ENCODE measurements around the gene HTT.

Gene HTT

DNA sequence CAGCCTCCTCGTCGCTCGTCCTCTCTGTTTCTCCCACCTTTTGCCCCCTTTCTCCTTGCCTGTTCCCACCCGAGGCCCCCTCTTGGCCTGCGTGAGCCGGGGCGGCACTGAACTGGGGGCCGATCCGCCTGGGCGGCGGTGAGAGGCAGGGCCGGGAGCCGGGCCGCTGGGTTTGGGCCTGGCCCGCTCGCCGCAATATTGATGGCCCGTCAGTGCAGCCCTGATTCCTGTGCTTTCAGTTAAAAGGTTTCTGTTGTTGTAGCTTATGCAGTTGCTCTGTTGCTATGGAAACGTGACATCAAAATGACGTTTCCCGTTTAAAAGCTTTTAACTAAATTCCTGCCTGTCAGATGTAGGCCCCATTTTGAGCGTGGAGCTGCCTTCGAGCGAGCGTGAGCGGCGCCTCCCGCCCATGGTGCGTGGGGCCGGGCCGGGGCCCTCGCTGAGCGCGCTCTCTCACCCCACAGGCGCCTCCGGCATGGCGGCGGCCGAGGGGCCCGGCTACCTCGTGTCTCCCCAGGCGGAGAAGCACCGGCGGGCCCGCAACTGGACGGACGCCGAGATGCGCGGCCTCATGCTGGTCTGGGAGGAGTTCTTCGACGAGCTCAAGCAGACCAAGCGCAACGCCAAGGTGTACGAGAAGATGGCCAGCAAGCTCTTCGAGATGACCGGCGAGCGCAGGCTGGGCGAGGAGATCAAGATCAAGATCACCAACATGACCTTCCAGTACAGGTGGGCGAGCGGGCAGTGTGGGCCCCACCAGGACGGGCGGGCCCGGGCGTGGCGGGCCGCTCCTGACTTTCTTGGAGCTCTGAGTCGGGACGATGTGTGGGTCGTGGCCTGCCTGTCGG lies 174.6 kb downstream of the HTT start, which contains the start of gene MSANTD1:
Gene MSANTD1, plus strand, starts transcription at position 349 of the 851 bp plus-strand sequence. Its CDS starts 64 bp downstream, at position 413.
- DNase-seq (ENCODE audit: low read depth in 2 of 2): no peak

DNA sequence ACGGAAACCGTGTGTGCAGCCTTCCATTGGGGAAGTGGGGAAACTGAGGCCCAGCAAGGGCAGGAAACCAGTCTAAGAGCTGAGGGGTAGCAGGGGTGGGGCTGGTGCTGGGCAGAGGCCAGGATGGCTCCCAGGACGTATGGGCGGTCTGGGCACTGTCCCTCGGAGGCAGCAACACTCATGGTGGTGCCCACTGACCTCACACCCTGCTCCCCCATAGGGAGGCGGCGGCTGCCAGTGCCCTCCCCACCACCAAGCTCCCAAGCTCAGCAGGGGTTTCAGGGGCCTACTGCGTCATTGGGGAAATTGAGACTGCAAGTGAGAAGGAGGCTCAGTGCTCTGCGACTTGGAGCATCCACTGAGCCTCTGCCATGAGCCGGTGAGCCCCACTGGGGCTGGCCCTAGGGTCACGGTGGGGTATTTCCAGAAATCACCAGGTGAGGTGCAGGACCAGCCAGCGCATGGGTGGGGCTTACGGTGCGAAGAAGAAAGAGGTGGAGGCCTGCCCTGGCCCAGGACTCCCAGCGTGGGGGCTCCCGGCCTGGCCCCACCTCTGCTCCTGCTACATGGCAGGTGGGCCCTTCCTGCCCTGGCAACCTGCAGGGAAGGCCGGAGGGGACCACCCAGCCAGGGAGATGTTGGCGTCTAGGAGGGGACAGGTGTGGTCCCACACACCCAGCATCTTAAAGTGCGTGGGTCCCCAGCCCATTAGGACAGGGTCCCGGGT lies 175.4 kb downstream of the HTT start:
- DNase-seq (ENCODE audit: low read depth in 2 of 2): no peak

DNA sequence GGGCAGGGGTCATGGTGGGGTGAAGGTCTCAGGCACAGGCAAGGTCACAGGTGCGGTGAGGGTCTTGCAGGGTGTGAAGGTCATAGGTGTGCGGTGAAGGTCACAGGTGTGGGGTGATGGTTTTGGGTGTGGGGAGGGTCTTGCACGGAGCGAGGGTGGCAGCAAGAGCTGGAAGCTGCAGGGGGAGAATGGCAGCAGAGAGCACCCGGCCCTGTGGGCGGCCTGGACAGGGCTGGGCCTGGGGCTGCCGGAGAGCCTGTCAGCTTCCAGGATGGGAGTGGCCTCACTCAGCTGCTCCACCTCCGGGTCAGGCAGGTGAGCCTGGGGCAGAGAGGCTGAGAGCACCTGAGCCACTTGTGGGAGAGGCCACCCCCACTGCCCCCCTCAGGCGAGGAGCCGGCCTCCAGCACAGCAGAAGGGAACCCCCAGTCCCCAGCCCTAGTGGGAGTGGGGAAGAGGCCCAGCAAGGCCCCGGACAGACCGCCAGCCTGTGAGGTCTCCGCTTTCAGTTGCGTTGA lies 176.0 kb downstream of the HTT start:
- no peak for DNase-seq (ENCODE audit: low read depth in 2 of 2)

DNA sequence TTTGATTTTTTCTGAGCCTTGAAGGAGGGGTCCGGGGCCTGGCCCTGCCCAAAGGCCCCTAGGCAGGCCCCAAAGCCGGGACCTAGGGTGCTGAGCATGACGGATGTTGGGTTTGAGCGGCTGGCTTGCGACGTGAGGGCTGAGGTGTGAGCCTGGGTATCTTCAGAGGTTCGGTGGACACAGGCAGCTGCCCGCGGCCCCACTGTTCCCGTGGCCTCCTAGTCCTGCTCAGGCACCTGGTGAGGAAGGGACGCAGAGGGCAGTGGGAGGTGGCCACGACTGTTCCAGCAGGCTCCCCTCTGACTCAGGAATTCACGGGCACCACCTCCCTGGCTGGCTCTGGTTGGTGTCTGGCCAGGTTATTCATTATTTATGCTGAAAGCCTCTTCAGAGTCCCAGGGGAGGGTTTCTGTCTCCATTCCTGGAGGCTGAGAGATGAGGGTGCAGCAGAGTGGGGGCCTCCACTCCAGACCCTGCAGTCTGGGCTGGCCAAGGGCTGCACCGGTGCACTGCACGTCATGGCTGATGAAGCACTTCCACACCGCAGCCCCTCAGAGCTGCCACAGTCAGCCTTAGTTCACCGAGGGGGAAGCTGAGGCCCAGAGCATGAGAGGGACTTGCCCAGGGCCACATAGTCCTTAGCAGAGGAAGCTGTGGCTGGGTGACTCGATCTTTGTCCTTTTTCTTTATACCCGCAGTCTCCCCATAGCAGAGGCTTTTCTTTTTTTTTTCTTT lies 176.6 kb downstream of the HTT start:
- no peak for DNase-seq (ENCODE audit: low read depth in 2 of 2)

DNA sequence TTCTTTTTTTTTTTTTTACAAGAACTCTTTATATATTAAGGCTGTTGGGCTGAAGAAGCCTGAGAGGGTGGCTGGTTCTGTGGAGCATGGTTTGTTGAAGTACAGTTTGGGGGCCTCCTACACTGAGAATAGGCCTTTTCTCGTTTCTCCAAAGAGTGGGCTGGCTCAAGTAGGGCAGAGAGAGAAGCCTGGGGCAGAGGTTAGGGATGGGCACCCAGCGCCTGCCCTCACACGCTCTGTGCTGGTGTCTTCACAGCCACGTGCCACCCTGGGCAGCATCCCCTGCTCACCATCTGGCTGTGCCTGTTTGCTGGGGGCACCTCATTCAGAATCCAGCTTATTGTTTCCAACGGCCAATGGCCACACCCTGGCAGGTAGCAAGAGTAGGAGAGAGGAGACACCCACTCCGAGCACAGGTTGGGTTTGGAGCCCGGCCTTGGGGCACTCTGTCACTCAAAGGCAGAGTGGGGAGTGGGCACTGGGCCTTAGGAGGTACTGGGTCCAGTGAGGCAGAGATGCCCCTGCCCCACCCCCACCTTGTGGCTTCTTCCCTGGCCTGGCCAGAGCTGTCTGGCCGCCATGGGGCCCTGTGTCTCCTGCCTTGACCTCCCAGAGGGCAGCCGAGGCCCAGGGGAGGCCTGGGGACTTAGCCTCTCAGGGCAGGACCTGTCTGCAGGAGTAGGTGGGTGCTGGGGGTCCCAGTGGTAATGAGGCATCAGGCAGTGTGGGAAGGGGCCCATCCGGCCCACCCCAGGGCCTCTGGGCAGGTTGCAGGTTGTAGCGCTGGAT lies 177.4 kb downstream of the HTT start:
- DNase-seq (ENCODE audit: low read depth in 2 of 2): no peak

DNA sequence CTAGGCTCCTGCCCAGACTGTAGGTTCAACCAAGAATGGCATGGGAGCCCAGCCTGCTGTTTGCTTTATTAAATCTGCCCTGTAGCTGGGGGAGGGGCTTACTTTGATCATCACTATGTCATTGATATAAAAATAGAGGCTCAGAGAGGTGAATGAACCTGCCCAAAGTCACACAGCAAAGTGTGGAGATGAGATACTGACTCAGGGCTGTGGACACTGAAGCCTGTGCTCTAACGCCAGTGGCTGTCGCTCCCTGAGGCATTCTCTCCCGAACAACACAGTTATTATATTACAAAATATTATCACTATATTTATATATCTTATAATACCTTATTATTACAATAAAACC lies 178.0 kb downstream of the HTT start:
- DNase-seq (ENCODE audit: low read depth in 2 of 2): no peak

DNA sequence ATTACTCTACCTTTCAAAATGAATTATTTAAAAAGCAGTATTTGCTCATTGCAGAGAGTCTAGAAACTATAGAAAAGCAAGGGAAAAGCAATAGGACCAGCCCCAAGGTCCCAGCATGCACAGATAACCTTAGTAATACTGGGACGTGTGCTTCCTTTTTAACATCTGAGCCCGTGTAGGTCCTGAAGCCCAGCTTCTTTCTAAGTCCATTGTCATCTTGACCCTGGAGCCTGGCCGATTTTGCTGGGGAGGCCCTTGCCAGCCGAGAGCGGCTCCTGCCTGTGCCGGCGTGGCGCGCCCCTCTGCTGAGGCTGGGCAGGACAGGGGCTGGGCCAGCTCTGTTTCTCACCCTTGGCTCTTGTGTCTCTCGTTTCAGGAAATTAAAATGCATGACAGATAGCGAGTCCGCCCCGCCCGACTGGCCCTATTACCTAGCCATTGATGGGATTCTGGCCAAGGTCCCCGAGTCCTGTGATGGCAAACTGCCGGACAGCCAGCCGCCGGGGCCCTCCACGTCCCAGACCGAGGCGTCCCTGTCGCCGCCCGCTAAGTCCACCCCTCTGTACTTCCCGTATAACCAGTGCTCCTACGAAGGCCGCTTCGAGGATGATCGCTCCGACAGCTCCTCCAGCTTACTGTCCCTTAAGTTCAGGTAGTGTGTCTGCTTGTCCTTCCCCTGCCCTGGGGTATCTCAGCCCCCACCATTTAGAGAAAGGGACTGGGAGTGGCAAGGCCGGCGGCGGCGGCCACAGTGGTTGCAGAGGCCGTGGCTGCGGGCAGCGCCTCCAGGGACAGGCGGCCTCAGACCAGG lies 178.6 kb downstream of the HTT start:
- no peak for DNase-seq (ENCODE audit: low read depth in 2 of 2)

DNA sequence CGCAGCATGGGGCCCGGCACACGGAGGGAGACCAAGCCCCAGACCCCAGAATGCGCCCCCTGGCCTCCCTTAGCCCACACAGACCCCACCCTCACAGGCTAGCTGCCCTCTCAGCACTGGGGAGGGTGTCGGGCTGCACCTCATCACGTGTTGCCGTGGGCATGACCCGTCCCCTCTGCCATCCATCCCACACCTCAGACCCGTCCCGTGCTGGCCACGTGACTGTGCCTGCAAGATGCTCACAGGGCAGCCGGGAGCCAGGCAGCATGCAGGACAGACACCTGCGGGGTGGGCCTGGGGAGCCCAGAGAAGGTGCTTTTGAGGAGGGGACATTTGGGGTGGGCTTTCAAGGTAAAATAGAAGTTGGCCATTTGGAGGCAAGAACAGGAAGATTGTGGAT lies 179.3 kb downstream of the HTT start:
- DNase-seq (ENCODE audit: low read depth in 2 of 2): no peak

DNA sequence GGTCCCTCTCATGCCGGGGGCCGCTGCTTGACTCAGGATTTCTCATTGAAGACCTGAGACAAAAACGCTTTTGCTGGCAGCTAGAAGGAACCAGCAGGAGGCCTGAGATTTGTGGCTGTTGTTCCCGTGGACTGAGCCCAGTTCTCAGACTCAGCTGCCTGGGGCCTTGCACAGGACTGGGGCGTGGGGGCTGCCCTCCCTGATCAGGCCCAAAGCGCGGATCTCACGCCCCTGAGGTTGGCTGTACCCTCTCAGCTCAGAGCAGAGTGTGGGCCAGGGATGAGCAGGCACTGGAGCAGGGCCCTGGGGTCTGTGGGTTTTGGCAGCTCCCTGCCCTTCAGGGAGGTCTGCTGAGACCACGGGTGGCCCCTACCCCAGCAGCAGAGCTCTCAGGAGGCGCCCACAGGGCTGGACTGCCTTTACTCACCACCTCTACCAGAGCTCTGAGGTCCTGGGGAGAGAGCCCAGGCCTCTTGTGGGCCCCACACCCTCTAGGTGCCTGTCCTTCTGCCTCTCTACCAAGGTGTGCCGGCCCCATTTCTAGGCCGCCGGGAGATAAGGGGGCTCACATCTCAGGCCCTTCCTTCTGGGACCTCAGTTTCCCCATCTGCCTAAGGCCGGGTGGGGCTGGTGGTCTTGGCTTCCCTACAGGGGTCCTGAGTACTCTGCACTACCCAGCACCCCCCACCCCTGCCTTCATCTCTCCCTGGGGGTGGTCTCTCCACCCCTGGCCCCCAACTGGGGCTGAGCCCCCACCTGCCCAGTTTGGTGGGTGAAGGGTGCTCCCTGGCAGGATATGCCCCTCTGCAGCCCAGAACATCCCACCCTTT lies 180.0 kb downstream of the HTT start:
- no peak for DNase-seq (ENCODE audit: low read depth in 2 of 2)

DNA sequence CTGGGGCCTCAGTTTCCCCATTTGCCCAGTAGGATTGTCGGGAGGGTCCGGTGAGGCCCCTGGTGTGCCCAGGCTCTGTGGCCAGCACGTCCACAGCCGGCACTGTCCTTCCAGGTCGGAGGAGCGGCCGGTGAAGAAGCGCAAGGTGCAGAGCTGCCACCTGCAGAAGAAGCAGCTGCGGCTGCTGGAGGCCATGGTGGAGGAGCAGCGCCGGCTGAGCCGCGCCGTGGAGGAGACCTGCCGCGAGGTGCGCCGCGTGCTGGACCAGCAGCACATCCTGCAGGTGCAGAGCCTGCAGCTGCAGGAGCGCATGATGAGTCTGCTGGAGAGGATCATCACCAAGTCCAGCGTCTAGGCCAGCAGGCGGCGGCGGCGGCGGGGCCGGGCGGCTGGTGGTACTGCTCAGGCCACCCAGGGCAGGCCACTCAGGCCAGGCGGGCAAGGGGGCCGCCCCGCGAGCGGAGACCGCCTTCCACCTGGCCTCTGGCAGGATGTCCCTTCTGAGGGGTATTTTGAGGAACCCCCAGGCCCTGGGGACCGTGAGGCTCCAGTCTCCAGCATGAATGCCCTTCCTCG lies 181.2 kb downstream of the HTT start:
- no peak for DNase-seq (ENCODE audit: low read depth in 2 of 2)

DNA sequence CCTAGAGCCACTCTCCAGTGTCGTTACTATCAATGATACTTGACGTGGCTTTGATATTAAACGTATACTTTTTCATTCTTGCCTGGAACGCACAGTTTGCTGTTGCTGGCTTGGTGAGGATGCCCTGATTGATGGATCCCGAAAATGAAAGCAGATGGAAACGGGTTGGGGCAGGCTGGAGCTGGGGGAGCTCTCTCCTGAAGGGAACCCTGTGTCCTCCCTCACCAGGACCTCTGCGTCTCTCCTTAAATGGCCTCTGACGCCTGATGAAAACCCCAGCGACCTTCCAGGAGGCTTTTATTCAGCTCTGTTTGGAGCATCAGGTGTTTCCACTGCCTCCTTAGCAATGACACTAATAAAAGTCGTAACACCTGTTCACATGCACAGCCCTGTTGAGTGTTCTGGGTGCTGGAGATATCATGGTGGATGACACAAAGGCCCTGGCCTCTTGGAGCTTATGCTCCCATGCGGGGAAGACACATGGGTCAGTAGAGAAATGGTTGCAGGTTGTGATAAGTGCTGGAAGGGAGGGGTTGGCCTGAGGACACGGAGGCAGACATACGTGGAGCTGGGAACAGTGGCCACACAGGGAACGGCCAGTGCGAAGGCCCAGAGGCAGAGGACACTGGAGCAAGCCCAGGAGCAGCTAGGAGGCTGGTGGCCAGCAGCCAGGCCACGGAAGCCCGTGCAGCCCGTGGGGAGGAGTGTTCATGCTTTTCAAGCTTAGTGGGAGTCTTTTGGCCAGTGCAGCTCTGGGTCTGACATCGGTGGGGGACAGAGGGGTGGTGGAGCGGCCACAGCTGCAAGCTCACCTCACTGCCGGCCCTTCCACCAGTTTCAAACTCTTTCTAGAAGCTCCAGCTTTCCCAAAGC lies 182.0 kb downstream of the HTT start:
- DNase-seq (ENCODE audit: low read depth in 2 of 2): no peak

DNA sequence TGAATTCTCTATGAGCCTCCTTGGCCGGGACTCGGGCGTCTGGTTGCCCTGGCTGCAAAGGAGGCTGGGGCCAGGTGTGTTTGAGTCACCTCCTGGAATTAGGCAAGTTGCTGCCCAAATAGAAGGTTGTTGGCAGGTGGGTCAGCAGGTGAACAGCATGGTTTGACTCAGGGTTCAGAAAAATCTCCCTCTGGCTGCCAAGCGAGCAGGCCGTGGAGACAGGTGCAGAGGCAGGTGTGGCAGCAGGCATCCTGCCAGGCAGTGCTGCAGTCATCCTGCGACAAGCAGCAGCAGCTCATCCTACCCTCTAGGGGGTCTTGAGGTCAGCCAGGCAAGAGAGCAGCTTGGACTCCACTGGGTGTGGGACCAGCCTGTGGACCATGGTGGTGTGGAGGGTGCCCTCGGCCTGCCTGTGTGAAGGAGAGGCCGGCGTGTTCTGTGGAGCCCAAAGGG lies 182.6 kb downstream of the HTT start:
- no peak for DNase-seq (ENCODE audit: low read depth in 2 of 2)

DNA sequence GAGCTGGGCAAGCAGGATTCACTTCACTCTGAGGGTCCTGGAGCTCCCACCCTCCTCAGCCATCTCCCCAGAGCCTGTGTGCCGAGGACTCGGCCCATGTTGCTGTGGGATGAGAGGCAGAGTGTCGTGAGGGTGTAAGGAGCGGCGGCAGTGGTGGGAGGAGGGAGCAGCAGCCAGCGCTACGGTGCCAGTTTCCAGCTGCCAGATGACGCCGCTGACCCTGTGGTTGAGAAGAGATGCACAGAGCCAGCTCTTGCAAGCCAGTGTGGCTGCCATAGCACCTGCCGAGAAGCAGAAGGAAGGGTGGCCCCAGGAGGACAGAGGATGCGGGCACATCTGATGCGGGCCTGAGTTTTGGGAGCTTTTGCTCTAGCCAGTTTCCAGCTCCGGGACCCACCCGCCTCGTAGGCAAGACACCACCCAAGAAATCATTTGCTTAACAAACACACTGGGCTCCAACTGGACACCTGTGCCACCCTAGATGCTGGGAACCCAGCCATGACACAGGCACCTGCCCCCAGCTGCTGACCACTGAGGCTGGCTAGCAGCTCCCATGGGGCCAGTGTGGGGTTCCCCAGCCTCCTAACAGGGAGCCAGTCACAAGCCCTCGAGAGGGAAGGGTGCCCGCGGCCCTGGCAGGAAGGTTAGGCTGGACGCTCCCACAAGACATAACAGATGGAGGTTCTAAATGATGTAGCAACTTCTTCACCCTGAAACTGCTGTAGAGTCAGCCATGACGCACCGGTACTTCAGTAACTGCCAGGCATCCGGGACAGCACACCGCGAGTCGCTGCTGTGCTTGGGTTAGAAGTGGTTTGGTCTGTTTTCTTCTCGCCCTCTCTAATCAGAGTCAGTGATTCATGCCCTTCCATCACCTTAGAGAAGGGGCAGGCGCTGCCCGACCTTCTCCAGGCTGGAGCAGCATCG lies 183.3 kb downstream of the HTT start:
- DNase-seq (ENCODE audit: low read depth in 2 of 2): no peak

DNA sequence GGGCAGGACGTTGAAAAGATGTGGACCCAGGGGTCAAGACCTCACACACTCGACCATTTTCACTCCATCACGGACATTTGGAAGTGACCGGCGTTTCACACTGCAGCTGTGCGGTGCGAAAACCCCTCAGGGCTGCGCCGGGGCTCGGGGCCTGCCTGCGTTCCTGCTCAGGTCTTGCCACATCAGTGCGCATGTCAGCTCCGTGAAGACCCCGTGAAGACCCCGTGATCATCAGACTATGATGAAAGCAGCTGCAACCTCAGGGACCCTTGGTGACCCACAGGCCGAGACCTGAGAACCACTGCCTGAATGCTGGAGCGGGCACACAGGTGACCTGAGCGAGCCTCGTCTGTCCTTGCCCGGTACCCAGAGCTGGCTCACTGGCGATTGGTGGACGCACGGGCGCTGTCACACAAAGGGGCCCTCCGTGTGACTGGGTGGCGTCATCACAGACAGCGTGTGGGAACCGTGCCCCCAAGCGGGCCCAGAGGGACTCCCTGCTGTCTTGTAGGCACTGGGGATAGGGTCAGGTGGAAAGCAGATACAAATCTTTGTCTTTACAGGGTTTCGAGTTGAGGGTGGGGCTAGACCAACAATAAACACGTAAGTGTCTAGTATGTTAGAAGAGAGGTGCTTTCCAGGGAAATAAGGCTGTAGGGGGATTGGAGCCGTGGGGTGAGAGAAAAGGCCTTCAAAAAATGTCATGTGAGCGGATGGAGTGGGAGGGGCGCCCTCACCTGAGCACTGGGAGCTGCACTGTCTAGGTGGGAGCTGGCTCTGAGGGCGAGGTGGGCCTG lies 187.1 kb downstream of the HTT start:
- no peak for DNase-seq (ENCODE audit: low read depth in 2 of 2)

DNA sequence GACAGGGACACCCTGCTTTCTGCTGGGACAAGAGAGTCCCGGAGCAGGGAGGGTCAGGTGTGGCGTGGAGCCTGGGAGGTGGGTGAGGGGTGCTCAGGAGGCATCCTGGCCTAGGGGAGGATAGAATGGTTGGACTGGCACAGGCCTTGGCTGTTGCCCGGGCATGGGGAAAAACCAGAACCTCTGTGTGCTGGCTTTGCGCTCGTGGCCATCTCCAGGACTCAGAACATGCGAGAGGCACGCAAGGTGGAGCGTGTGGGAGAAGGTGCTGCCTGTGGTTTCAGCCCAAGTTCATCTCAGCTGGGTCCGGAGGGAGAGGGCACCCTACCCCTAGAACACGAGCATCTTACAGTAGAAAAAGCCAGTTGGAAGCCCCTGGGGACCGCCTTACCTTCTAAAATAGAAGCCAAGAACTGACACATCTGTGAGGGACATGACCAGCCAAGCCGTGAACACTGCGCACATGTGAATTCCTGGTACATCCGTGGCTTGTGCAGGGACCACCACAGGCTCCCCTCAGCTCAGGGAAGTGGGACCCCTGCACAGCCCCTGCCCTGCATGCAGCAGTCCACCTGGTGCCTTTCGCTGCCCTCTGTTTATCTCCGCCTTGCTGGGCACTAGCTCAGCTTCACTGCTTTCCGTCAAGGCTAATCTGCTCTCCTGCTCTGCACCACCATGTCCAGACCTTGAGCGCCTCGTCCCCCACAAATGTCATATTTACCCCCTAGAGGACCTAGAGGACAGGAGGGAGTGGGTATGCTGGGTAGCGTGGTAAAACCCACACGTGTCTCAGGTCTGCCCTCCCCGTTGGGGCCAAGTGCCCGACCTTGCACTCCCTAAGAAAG lies 187.9 kb downstream of the HTT start:
- no peak for DNase-seq (ENCODE audit: low read depth in 2 of 2)

All from fibroblast of skin of left biceps (primary cell).